Endodermal cell (in vitro differentiated cells): ENCODE measurements around the gene TMOD4. TPM values are rescaled to one million over a fixed set of nuclear protein-coding genes. Genes with fewer than 3 reads are reported as not detected.

Source experiments
- DNase-seq: peaks from one replicate; pipeline ENCODE4 v3.0.0-alpha.2; 2017
- H3K27ac ChIP-seq: 2 replicates; pipeline ENCODE4 v1.5.1; 2013; ENCODE audit warnings: mild to moderate bottlenecking, low read depth, low read length, moderate library complexity
- H3K27me3 ChIP-seq: 2 replicates; pipeline ENCODE4 v1.6.1; 2013; ENCODE audit warnings: mild to moderate bottlenecking, low read length, moderate library complexity; ENCODE audit not compliant: insufficient read depth, control insufficient read depth, poor library complexity, severe bottlenecking
- H3K36me3 ChIP-seq: 2 replicates; pipeline ENCODE4 v1.7.0; 2013; ENCODE audit warnings: mild to moderate bottlenecking, low read length, moderate library complexity; ENCODE audit not compliant: control insufficient read depth, insufficient read depth
- H3K4me1 ChIP-seq: one replicate; pipeline ENCODE4 v1.7.0; 2013; ENCODE audit warnings: low read length; ENCODE audit not compliant: control insufficient read depth, insufficient read depth
- H3K4me3 ChIP-seq: 2 replicates; pipeline ENCODE4 v1.5.1; 2013; ENCODE audit warnings: mild to moderate bottlenecking, low read length, moderate library complexity
- H3K9ac ChIP-seq: 2 replicates; pipeline ENCODE4 v1.6.1; 2013; ENCODE audit warnings: mild to moderate bottlenecking, low read length, moderate library complexity; ENCODE audit not compliant: poor library complexity, severe bottlenecking; ENCODE audit errors: extremely low read depth
- H3K9me3 ChIP-seq: 2 replicates; pipeline ENCODE4 v1.6.1; 2013; ENCODE audit warnings: mild to moderate bottlenecking, low read length, moderate library complexity; ENCODE audit not compliant: control insufficient read depth
- H3K27ac Mint-ChIP-seq: 2 replicates; pipeline ENCODE4 v1.8.0; 2020; ENCODE audit warnings: mixed read lengths
- H3K27me3 Mint-ChIP-seq: 2 replicates; pipeline ENCODE4 v1.8.0; 2021; ENCODE audit warnings: mild to moderate bottlenecking, mixed read lengths; ENCODE audit not compliant: insufficient read depth
- H3K36me3 Mint-ChIP-seq: 2 replicates; pipeline ENCODE4 v1.8.0; 2020; ENCODE audit warnings: low read depth, mixed read lengths
- H3K4me1 Mint-ChIP-seq: 2 replicates; pipeline ENCODE4 v1.8.0; 2020; ENCODE audit warnings: mixed read lengths
- H3K4me3 Mint-ChIP-seq: 2 replicates; pipeline ENCODE4 v1.8.0; 2020; ENCODE audit warnings: mild to moderate bottlenecking, moderate library complexity, mixed read lengths
- H3K9me3 Mint-ChIP-seq: 2 replicates; pipeline ENCODE4 v1.8.0; 2020; ENCODE audit warnings: mild to moderate bottlenecking, mixed read lengths
- CTCF ChIP-seq: fragments of 200-600 bp; sonication (generic); conservative IDR thresholded peaks from 2 replicates; pipeline ENCODE4 v1.5.0; 2021; ENCODE audit warnings: antibody characterized with exemption, mild to moderate bottlenecking
- WGBS, 2 experiments: methylation state at CpG; one replicate each; pipeline versions ENCODE4 v1.1.5 to v1.1.7; 2013; ENCODE audit warnings: missing lambda C conversion rate in 2 of 2, mixed read lengths in 1 of 2; ENCODE audit not compliant: insufficient coverage in 1 of 2, insufficient read length in 1 of 2; 5-methylcytosine and 5-hydroxymethylcytosine counted together
- total RNA-seq, 2 donors: library from RNA; stranded (reverse); fragmentation: NEBNext Ultra II Directional in 1 of 2; extraction: Animal tissue kit (Norgen Biotek cat#: 25700) in 1 of 2; gene quantifications; 2 replicates in 1 of 2; 3 replicates in 1 of 2; pipeline ENCODE4 v1.2.1, GENCODE V29; 2021

TMOD4 gene
- total RNA-seq, 2 donors from 2014 or later: 1.0 to 1.9 TPM

GRCh38 chr1:151199873-151200581, 24.2 kb upstream of the TMOD4 start:
- Mint-ChIP-seq H3K36me3 (peaks cover 19% of the 10 kb centered on the region), H3K4me3 (peak overlapping the region; percentile 99)
- TF ChIP-seq CTCF: no peak

GRCh38 chr1:151198254-151199127, 22.7 kb upstream of the TMOD4 start, which contains the start of gene PIP5K1A:
PIP5K1A (plus strand) TSS chr1:151198552; CDS start chr1:151198997, 445 bp downstream.
- 0 to 1% methylated on average over 44 to 60 of the region's 60 CpGs for WGBS, 2 experiments
- Mint-ChIP-seq H3K36me3 (peaks cover 11% of the 10 kb centered on the region), H3K9me3 (no peaks in the 10 kb centered on the region), H3K4me1 (peaks cover 19% of the 10 kb centered on the region), H3K4me3 (peak within 1 kb of the TSS; percentile 99), H3K27ac (peak within 1 kb of the TSS; percentile 99), H3K27me3 (no peaks in the 10 kb centered on the region)
- Histone ChIP-seq H3K36me3 (peaks cover 16% of the 10 kb centered on the region), H3K4me1 (no peaks in the 10 kb centered on the region), H3K27me3 (peaks cover 8% of the 10 kb centered on the region), H3K9me3 (no peaks in the 10 kb centered on the region), H3K4me3 (peak within 1 kb of the TSS; percentile 93), H3K9ac (peak within 1 kb of the TSS; percentile 97), H3K27ac (peak within 1 kb of the TSS; percentile 86)
- peak; percentile 99 for DNase-seq
- no peak for TF ChIP-seq CTCF

More at GRCh38 chr1:151199873-151200581, 24.2 kb upstream of the TMOD4 start:
- H3K27me3 Mint-ChIP-seq: no peaks in the 10 kb centered on the region
- no peaks in the 10 kb centered on the region for H3K9me3 Mint-ChIP-seq
- H3K27me3 ChIP-seq: no peaks in the 10 kb centered on the region
- 35 to 38% methylated on average over 8 to 11 of the region's 11 CpGs for WGBS, 2 experiments
- peak overlapping the region; percentile 34 for H3K27ac ChIP-seq
- H3K27ac Mint-ChIP-seq: peak overlapping the region; percentile 99
- H3K4me1 Mint-ChIP-seq: peaks cover 19% of the 10 kb centered on the region
- H3K4me1 ChIP-seq: no peaks in the 10 kb centered on the region
- H3K9me3 ChIP-seq: no peaks in the 10 kb centered on the region
- H3K36me3 ChIP-seq: peaks cover 25% of the 10 kb centered on the region
- H3K9ac ChIP-seq: peak overlapping the region; percentile 97
- H3K4me3 ChIP-seq: peak overlapping the region; percentile 93
- no peak for DNase-seq

GRCh38 chr1:151197863-151198253, 22.1 kb upstream of the TMOD4 start:
- Histone ChIP-seq H3K9ac (peak overlapping the region; percentile 97), H3K4me1 (no peaks in the 10 kb centered on the region), H3K27ac (no peak overlapping the region), H3K27me3 (peaks cover 8% of the 10 kb centered on the region), H3K9me3 (no peaks in the 10 kb centered on the region), H3K36me3 (peaks cover 10% of the 10 kb centered on the region), H3K4me3 (peak overlapping the region; percentile 93)
- Mint-ChIP-seq H3K4me3 (peak overlapping the region; percentile 99), H3K27me3 (peaks cover under 1% of the 10 kb centered on the region), H3K9me3 (no peaks in the 10 kb centered on the region), H3K4me1 (peaks cover 19% of the 10 kb centered on the region), H3K27ac (peak overlapping the region; percentile 99), H3K36me3 (peaks cover 7% of the 10 kb centered on the region)
- WGBS, 2 experiments: 27 to 33% methylated on average over 6 to 10 of the region's 10 CpGs
- TF ChIP-seq CTCF: no peak
- DNase-seq: peak; percentile 49
